Measurements from ENCODE around the gene C1QTNF5. TPM values are rescaled to one million over a fixed set of nuclear protein-coding genes. Genes with fewer than 3 reads are reported as not detected.

C1QTNF5 gene
- total and polyA plus RNA-seq, 2 donors (not counting 1 experiment from before 2014, with no cell fraction given): not detected

DNA sequence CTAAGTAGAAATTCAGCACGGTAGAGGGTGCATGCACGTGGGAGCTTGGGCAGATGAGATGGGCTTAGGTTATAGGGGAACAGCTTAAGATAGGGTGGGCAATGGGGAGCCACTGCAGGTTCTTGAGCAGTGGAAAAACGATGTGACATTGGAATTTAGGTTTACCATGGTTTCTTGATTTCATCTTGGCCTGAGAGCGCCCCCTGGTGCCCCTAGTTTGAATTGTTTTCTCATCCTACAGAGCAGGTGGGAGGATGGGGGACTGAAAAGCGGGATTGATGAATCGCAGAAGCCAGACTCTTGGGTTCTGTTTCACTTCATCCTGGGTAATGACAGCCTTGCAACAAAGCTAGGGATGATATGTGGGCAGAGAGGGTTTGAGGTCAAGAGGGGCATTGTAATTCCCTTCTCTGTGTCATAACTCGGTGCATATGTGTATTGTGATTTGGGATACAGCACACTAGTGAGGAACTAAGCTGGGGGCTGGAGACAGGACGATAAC lies 17.1 kb downstream of the C1QTNF5 start:
- peak; percentile 81 for DNase-seq
- H4K20me1 ChIP-seq (ENCODE audit: control insufficient read depth, insufficient read depth, low read length, poor library complexity, severe bottlenecking): no peaks in the 10 kb centered on the region
- H3K4me1 Mint-ChIP-seq: peaks cover 26% of the 10 kb centered on the region
- H3K27me3 ChIP-seq (replicated peaks in 1 of 4; ENCODE audit: control extremely low read depth in 1 of 4, control insufficient read depth in 3 of 4, insufficient read depth in 4 of 4, low read length in 3 of 4): peaks cover 0 to 16% (median 4%) of the 10 kb centered on the region in 4 experiments
- ChIA-PET CTCF (interaction anchor here (0.6 to 4.5 kb wide), 29 partner anchors 9 to 229 kb away, joined by 3 to 45 read pairs (median 5); partner anchors contain the start of genes C2CD2L, CBL, DPAGT1 and RNF26), POLR2A (no interaction called here)
- intact Hi-C loops (cut with micrococcal nuclease): loop anchor here (1.0 kb wide), 2 partner anchors 118 to 155 kb away; partner anchors contain the start of gene NLRX1
- no peak overlapping the region for H3K9ac ChIP-seq (ENCODE audit: low read length)
- no peak overlapping the region for H3K27ac ChIP-seq (ENCODE audit: low read length in 2 of 2)
- peak overlapping the region; percentile 0 for H2AFZ ChIP-seq (ENCODE audit: insufficient read depth, low read depth, low read length, poor library complexity, severe bottlenecking)
- no peak for ATAC-seq (ENCODE audit: low read depth)
- H3K27me3 Mint-ChIP-seq: peaks cover 5% of the 10 kb centered on the region
- peaks cover 9 to 25% of the 10 kb centered on the region in 2 donors for H3K4me1 ChIP-seq (ENCODE audit: control insufficient read depth in 2 of 2, insufficient read depth in 2 of 2, low read length in 2 of 2)
- H3K4me3 ChIP-seq (ENCODE audit: control extremely low read depth in 1 of 5, extremely low read depth in 1 of 5, insufficient read depth in 1 of 5, low read depth in 2 of 5, low read length in 4 of 5): no peak overlapping the region
- no peaks in the 10 kb centered on the region for H3K36me3 ChIP-seq (replicated peaks in 1 of 2; ENCODE audit: control extremely low read depth in 1 of 2, control insufficient read depth in 1 of 2, extremely low read depth in 1 of 2, insufficient read depth in 2 of 2, low read length in 1 of 2)
- H3K79me2 ChIP-seq (ENCODE audit: control insufficient read depth, insufficient read depth, low read length): no peaks in the 10 kb centered on the region
- no peak for TF ChIP-seq EZH2 (IDR thresholded peaks at IDR 0.05; ENCODE audit: borderline replicate concordance, insufficient read depth, low read depth, low read length, poor library complexity, severe bottlenecking)
- TF ChIP-seq, protein P1, sequence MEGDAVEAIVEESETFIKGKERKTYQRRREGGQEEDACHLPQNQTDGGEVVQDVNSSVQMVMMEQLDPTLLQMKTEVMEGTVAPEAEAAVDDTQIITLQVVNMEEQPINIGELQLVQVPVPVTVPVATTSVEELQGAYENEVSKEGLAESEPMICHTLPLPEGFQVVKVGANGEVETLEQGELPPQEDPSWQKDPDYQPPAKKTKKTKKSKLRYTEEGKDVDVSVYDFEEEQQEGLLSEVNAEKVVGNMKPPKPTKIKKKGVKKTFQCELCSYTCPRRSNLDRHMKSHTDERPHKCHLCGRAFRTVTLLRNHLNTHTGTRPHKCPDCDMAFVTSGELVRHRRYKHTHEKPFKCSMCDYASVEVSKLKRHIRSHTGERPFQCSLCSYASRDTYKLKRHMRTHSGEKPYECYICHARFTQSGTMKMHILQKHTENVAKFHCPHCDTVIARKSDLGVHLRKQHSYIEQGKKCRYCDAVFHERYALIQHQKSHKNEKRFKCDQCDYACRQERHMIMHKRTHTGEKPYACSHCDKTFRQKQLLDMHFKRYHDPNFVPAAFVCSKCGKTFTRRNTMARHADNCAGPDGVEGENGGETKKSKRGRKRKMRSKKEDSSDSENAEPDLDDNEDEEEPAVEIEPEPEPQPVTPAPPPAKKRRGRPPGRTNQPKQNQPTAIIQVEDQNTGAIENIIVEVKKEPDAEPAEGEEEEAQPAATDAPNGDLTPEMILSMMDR (IDR thresholded peaks at IDR 0.05): peak; percentile 87
- peak overlapping the region; percentile 44 for H3K4me3 Mint-ChIP-seq
- H3K4me2 ChIP-seq (replicated peaks; ENCODE audit: low read depth, low read length, poor library complexity, severe bottlenecking): no peak overlapping the region
- H3K9me3 Mint-ChIP-seq (ENCODE audit: insufficient read depth): no peaks in the 10 kb centered on the region
- peaks cover 0 to 4% (median 0%) of the 10 kb centered on the region in 3 donors for H3K9me3 ChIP-seq (ENCODE audit: control extremely low read depth in 1 of 3, control insufficient read depth in 2 of 3, insufficient read depth in 1 of 3, low read length in 2 of 3)
- WGBS (ENCODE audit: insufficient coverage): 31% methylated on average over 7 of the region's 8 CpGs
- no peak overlapping the region for H3K27ac Mint-ChIP-seq

DNA sequence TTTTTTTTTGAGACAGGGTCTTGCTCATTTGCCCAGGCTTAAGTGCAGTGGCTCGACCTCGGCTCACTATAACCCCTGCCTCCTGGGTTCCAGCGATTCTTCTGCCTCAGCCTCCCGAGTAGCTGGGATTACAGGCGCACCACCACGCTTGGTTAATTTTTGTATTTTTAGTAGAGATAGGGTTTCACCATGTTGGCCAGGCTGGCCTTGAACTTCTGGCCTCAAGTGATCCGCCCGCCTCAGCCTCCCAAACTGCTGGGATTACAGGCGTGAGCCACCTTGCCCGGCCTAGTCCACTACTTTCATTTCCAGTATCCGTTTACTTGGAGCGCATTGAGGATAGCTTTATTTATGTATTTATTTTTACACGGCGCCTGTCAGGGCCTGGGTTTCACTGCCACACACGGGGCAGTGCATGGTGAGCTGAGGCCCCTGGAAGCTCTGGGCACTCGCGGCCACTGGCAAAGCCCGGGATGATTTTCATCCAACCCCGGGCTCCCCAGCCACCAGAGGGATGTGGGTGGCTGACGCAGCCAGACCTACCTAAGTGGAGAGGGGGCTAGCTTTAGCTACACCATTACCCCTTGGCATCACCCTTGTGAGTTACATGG lies 17.7 kb downstream of the C1QTNF5 start:
- ATAC-seq (ENCODE audit: low read depth) (no peak), DNase-seq (no peak)
- peaks cover 9 to 27% of the 10 kb centered on the region in 2 donors for H3K4me1 ChIP-seq (ENCODE audit: control insufficient read depth in 2 of 2, insufficient read depth in 2 of 2, low read length in 2 of 2)
- H3K9ac ChIP-seq (ENCODE audit: low read length): no peak overlapping the region
- peaks cover 5% of the 10 kb centered on the region for H3K27me3 Mint-ChIP-seq
- TF ChIP-seq, protein P1 (IDR thresholded peaks at IDR 0.05): no peak
- H3K4me1 Mint-ChIP-seq: peaks cover 27% of the 10 kb centered on the region
- H4K20me1 ChIP-seq (ENCODE audit: control insufficient read depth, insufficient read depth, low read length, poor library complexity, severe bottlenecking): no peaks in the 10 kb centered on the region
- H3K36me3 ChIP-seq (replicated peaks in 1 of 2; ENCODE audit: control extremely low read depth in 1 of 2, control insufficient read depth in 1 of 2, extremely low read depth in 1 of 2, insufficient read depth in 2 of 2, low read length in 1 of 2): no peaks in the 10 kb centered on the region
- H3K79me2 ChIP-seq (ENCODE audit: control insufficient read depth, insufficient read depth, low read length): no peaks in the 10 kb centered on the region
- H3K27me3 ChIP-seq (replicated peaks in 1 of 4; ENCODE audit: control extremely low read depth in 1 of 4, control insufficient read depth in 3 of 4, insufficient read depth in 4 of 4, low read length in 3 of 4): peaks cover 0 to 21% (median 6%) of the 10 kb centered on the region in 4 experiments
- WGBS (ENCODE audit: insufficient coverage): 87% methylated on average over 8 of the region's 20 CpGs
- intact Hi-C loops (cut with micrococcal nuclease): loop anchor here (1.0 kb wide), 2 partner anchors 118 to 155 kb away; partner anchors contain the start of gene NLRX1
- no peak overlapping the region for H3K4me2 ChIP-seq (replicated peaks; ENCODE audit: low read depth, low read length, poor library complexity, severe bottlenecking)
- peaks cover 0 to 4% (median 0%) of the 10 kb centered on the region in 3 donors for H3K9me3 ChIP-seq (ENCODE audit: control extremely low read depth in 1 of 3, control insufficient read depth in 2 of 3, insufficient read depth in 1 of 3, low read length in 2 of 3)
- H3K27ac Mint-ChIP-seq: no peak overlapping the region
- no peak overlapping the region for H3K4me3 Mint-ChIP-seq
- H3K9me3 Mint-ChIP-seq (ENCODE audit: insufficient read depth): no peaks in the 10 kb centered on the region
- no peak overlapping the region for H3K27ac ChIP-seq (ENCODE audit: low read length in 2 of 2)
- no peak overlapping the region for H3K4me3 ChIP-seq (ENCODE audit: control extremely low read depth in 1 of 5, extremely low read depth in 1 of 5, insufficient read depth in 1 of 5, low read depth in 2 of 5, low read length in 4 of 5)
- ChIA-PET POLR2A (no interaction called here), CTCF (interaction anchor here (0.7 to 4.5 kb wide), 24 partner anchors 8 to 229 kb away, joined by 3 to 45 read pairs (median 5); partner anchors contain the start of genes C2CD2L, CBL, DPAGT1 and RNF26)
- H2AFZ ChIP-seq (ENCODE audit: insufficient read depth, low read depth, low read length, poor library complexity, severe bottlenecking): peak overlapping the region; percentile 0

Measured in B cell (primary cell).